GM13976 (cell line): ENCODE results near the gene CNN2.

ENCODE experiments used
- DNase-seq: peaks from one replicate; pipeline ENCODE4 v3.0.0; 2012; ENCODE audit warnings: low spot score
- in situ Hi-C: fragments of 300-500 bp; cut with MboI; formaldehyde crosslinking; loops from one replicate; pipeline ENCODE4 v1.12.0; 2022; ENCODE audit warnings: low sequenced_read_pairs, mixed read lengths, inconsistent platforms; ENCODE audit not compliant: unreplicated experiment
- TF ChIP-seq, protein P1 (sequence below): IDR thresholded peaks from 2 replicates; pipeline ENCODE4 v1.5.1; 2012; ENCODE audit warnings: borderline replicate concordance, mild to moderate bottlenecking; ENCODE audit not compliant: insufficient read depth; ENCODE audit errors: extremely low read depth, missing control alignments, control extremely low read depth

CNN2 gene

GRCh38 chr19:1046117-1046626 is 19.8 kb downstream of the CNN2 start:
- no peak for DNase-seq
- in situ Hi-C loops = no loop called here
- TF ChIP-seq, protein P1, sequence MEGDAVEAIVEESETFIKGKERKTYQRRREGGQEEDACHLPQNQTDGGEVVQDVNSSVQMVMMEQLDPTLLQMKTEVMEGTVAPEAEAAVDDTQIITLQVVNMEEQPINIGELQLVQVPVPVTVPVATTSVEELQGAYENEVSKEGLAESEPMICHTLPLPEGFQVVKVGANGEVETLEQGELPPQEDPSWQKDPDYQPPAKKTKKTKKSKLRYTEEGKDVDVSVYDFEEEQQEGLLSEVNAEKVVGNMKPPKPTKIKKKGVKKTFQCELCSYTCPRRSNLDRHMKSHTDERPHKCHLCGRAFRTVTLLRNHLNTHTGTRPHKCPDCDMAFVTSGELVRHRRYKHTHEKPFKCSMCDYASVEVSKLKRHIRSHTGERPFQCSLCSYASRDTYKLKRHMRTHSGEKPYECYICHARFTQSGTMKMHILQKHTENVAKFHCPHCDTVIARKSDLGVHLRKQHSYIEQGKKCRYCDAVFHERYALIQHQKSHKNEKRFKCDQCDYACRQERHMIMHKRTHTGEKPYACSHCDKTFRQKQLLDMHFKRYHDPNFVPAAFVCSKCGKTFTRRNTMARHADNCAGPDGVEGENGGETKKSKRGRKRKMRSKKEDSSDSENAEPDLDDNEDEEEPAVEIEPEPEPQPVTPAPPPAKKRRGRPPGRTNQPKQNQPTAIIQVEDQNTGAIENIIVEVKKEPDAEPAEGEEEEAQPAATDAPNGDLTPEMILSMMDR = no peak

- DNase-seq = no peak
- TF ChIP-seq, protein P1 = no peak
- in situ Hi-C loops = no loop called here
Measured at GRCh38 chr19:1046836-1047695, 20.7 kb downstream of the CNN2 start.

DNA sequence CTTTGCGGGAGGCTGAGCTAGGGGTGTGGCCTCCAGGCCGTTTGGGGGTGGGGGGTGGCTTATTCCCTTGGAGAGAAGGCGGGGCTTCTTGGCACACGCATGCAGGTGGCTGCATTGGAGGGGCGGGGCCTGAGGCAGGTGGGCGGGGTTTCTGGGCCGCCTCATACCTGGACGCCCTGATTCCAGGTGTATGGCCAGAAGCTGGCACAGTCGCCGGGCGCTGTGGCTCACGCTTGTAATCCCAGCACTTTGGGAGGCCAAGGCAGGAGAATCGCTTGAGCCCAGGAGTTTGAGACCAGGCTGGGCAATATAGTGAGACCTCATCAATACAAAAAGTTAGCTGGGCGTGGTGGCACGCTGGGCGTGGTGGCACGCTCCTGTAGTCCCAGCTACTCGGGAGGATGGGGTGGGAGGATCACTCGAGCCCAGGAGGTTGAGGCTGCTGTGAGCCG is 21.3 kb downstream of the CNN2 start:
- DNase-seq = no peak
- TF ChIP-seq, protein P1 = no peak
- in situ Hi-C loops = no loop called here

GRCh38 chr19:1049106-1049505 is 22.7 kb downstream of the CNN2 start:
- no peak for DNase-seq
- in situ Hi-C loops = no loop called here
- TF ChIP-seq, protein P1 = no peak

- DNase-seq = no peak
- in situ Hi-C loops = no loop called here
- TF ChIP-seq, protein P1 = no peak
Measured at GRCh38 chr19:1049800-1050199, 23.4 kb downstream of the CNN2 start.

DNA sequence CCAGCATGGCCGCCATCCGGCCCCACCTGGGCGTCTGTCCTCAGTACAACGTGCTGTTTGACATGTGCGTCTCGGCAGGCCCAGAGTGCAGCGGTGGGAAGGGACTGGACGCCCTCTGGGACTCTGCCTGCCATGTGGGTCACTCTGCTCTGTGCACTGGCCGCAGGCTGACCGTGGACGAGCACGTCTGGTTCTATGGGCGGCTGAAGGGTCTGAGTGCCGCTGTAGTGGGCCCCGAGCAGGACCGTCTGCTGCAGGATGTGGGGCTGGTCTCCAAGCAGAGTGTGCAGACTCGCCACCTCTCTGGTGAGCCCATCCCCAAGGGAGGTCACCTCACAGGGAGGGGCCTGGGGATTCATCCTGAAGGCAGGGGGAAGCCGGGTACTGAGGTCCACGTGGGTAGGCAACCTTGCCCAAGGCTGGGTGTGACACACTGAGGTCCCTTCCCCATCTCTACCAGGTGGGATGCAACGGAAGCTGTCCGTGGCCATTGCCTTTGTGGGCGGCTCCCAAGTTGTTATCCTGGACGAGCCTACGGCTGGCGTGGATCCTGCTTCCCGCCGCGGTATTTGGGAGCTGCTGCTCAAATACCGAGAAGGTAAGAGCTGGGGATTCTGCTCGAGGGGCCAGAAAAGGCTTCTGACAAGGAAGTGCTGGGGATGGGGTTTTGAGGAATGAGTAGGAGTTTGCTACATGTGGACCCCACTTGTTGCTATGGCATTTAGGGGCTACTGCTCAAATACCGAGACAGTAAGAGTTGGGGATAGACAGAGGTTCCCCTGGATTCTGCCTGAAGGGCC is 24.8 kb downstream of the CNN2 start:
- in situ Hi-C loops = no loop called here
- TF ChIP-seq, protein P1 = no peak

More for the DNA sequence above, 24.8 kb downstream of the CNN2 start:
- no peak for DNase-seq
